AG09309 (cell line): Measurements from ENCODE around the gene MXD4.
"Not testable (repeated sequence)": the region's sequence is repeated elsewhere in the genome, so short reads cannot be mapped to it uniquely, and the experiment has no call there.

Source experiments
- DNase-seq: peaks from one replicate; pipeline ENCODE4 v3.0.0-alpha.2; 2010; ENCODE audit warnings: low read depth
- H3K4me3 ChIP-seq: 2 replicates; pipeline ENCODE4 v1.5.1; 2011; ENCODE audit warnings: mild to moderate bottlenecking, low read depth, low read length, moderate library complexity; ENCODE audit not compliant: control insufficient read depth
- TF ChIP-seq, protein P1 (sequence below): IDR thresholded peaks from 2 replicates; pipeline ENCODE4 v1.5.1; 2011; ENCODE audit warnings: mild to moderate bottlenecking, low read depth, low read length, inconsistent platforms; ENCODE audit not compliant: insufficient read depth, control insufficient read depth; ENCODE audit errors: missing control alignments

The MXD4 gene

DNA sequence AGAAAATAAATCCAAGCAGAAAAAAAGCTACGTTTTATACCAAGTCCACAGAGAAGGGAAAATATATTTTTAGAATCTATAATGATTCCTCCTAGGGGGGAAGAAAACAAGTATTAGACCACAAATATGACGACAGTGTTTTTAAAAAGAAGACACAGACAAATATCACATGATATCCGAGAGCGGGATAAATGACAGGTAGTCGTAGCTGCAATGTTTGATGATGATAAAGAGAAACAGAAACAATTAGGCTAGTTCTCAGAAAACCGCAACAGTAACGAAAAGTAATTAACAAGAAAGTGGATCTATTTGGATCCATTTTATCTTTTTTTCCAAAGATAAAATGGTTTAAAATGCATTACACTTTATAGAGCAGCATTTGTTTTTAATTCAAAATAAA, 20.9 kb downstream of the MXD4 start:
- TF ChIP-seq, protein P1, sequence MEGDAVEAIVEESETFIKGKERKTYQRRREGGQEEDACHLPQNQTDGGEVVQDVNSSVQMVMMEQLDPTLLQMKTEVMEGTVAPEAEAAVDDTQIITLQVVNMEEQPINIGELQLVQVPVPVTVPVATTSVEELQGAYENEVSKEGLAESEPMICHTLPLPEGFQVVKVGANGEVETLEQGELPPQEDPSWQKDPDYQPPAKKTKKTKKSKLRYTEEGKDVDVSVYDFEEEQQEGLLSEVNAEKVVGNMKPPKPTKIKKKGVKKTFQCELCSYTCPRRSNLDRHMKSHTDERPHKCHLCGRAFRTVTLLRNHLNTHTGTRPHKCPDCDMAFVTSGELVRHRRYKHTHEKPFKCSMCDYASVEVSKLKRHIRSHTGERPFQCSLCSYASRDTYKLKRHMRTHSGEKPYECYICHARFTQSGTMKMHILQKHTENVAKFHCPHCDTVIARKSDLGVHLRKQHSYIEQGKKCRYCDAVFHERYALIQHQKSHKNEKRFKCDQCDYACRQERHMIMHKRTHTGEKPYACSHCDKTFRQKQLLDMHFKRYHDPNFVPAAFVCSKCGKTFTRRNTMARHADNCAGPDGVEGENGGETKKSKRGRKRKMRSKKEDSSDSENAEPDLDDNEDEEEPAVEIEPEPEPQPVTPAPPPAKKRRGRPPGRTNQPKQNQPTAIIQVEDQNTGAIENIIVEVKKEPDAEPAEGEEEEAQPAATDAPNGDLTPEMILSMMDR: no peak
- H3K4me3 ChIP-seq: peak overlapping the region; percentile 99
- DNase-seq: no peak

DNA sequence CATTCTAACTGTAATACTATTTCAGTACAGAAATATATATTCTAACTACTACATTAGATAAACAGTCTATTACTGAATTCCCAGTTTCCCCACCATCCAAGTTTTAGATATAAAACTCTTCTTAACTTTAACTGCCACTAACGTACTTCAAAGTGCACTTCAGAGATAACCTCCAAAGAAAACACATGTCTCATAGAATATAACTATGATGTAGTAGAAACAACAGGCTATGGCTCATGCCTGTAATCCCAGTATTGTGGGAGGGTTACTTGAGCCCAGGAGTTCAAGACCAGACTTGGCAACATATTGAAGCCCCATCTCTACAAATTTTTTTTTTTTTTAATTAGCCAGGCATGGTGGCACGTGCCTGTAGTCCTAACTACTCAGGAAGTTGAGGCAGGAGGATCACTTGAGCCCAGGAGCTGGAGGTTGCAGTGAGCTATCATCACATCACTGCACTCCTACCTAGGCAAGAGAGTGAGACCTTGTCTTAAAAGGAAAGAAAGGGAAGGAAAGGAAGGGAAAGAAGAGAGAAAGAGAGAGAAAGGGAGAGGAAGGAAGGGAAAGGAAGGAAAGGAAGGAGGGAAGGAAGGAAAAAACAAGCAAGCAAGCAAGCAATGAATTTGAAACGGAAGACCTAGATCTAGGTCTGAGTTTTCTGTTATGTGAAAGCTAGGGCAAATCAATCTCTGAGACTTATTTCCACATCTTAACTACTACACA, 24.8 kb downstream of the MXD4 start:
- TF ChIP-seq, protein P1: no peak
- no peak for DNase-seq
- H3K4me3 ChIP-seq: no peak overlapping the region

DNA sequence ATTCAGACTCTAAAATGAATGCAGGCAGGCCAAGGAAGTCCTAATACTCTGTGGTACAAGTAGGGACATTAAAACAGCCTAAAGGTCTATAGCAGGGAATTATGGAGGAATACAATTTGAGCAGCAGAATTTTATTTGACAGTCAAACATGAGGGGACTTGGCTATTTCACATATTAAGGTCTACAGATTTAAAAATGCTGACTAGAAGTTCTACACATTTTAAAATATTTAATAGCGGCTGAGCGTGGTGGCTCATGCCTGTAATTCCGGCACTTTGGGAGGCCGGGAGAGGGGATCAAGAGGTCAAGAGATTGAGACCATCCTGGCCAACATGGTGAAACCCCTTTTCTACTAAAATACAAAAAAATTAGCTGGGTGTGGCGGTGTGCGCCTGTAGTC, 30.8 kb downstream of the MXD4 start:
- no peak for DNase-seq
- TF ChIP-seq, protein P1: no peak
- H3K4me3 ChIP-seq: no peak overlapping the region

DNA sequence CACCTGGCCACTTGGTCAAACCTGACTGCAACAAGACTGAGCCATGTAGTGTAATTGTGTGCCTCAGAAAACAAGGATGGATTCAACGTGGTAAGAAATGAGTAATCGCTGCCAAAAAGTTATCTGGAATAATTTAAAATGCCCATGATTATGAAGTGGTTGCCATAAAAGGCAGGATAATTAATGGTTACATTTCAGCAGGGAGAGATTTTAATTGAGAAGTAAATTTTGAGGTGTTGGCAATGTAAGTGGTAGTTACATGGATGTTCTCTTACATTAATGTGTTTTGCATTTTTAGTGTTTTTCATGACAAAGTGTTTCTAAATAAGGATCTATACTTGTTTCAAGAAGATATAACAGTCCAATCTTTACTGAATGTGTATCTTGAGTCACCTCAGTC, 35.6 kb downstream of the MXD4 start:
- TF ChIP-seq, protein P1: no peak
- DNase-seq: no peak
- no peak overlapping the region for H3K4me3 ChIP-seq

DNA sequence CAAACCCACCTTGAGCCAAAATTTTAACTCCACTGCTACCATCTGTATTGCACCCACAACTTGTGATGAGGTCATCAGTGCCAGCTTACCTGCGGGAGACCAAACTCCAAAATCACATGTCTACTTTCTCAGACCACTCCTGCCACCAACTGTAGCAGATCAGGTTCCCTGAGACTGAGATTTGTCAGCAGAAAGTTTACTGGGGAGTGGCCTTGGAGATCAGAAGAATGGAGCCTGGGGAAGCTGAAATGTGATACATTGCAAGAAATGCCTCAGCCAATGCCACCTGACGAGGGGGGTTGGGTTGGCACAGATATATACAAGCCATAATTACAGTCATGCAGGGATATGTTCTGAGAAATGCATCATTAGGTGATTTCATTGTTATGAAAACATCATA, 39.1 kb downstream of the MXD4 start:
- TF ChIP-seq, protein P1: no peak
- H3K4me3 ChIP-seq: no peak overlapping the region
- DNase-seq: no peak

DNA sequence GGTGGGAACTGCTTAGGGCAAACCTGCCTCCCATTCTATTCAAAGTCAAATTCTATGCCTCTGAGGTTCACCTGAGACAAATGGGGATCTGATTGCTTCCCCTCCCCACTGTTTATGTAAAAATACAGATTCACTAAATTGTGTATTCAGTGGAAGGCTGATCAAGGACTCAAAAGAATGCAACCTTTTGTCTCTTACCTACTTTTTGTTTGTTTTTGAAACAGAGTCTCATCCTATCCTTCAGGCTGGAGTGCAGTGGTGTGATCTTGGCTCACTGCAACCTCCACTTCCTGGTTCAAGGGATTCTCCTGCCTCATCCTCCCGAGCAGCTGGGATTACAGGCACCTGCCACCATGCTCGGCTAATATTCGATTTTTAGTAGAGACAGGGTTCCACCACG, 40.5 kb downstream of the MXD4 start:
- not testable (repeated sequence) for DNase-seq

DNA sequence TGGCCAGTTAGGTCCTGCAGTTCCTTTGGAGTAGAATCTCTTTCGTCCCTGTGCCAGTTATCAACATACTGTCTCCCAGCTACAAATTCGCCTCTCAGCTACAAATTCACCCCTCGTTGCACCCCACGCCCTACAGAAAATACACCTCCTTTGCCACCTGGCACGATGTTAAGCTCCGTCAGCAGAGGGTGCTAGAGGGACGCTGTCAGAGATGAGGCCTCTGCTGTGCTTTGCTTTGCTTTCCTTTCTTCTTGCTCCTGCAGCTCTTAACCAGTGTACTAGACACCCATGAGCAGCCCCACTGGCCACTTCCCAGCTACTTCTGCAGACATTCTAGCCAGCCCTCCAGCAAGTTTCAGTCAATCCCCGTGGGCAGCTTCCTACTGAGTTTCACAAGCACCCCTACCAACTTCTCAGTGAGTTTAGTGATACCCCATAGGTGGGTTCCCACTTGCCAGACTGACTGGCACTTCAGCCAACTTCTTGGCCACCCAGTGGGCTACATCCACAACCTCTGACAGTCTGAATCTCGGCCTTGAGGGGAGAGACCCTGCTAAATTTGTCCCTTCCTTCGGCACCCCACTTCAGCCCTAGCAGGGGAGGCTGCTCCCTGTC, 41.8 kb downstream of the MXD4 start:
- TF ChIP-seq, protein P1: peak; percentile 95
- DNase-seq: peak; percentile 33

More for the DNA sequence above, 40.5 kb downstream of the MXD4 start:
- H3K4me3 ChIP-seq: not testable (repeated sequence)

More for the DNA sequence above, 41.8 kb downstream of the MXD4 start:
- H3K4me3 ChIP-seq: no peak overlapping the region
